HCT116 (cell line): ENCODE measurements around the gene CDA. TPM values are rescaled to one million over a fixed set of nuclear protein-coding genes. Genes with fewer than 3 reads are reported as not detected.

ENCODE experiments used
- ATAC-seq: fragments of 200-7000 bp; cut with Tn5 transposase; 2 replicates; pipeline ENCODE4 v1.9.1; 2020; ENCODE audit warnings: mild to moderate bottlenecking, moderate library complexity
- BruUV-seq: library from RNA; stranded (reverse); fragments of 400-500 nt; replicated peaks from 2 replicates; lab custom pipeline; 2021; lab: Mats Ljungman, UMichigan
- CTCF ChIA-PET: fragments of 300-600 bp; sonication (Branson Sonifier 250); formaldehyde crosslinking; loops from one replicate; lab custom pipeline; 2021; ENCODE audit warnings: antibody characterized with exemption; lab: Charles Lee
- POLR2A ChIA-PET: fragments of 300-600, 350-600 bp; sonication (Branson Sonifier 250); formaldehyde crosslinking; loops from one replicate; lab custom pipeline; 2021; ENCODE audit warnings: antibody characterized with exemption; lab: Charles Lee
- RAD21 ChIA-PET, 2 experiments: fragments of 300-600 bp; sonication (Branson Sonifier 250); formaldehyde crosslinking; loops; one replicate each; lab custom pipeline; 2023; ENCODE audit warnings: low total read pairs in 2 of 2; ENCODE audit not compliant: uncharacterized antibody in 2 of 2, unreplicated experiment in 2 of 2, low non-redundant PET in 1 of 2; lab: Charles Lee
- DNase-seq: peaks from one replicate; pipeline ENCODE4 v3.0.0-alpha.2; 2010; ENCODE audit warnings: low read depth, low spot score
- H2AFZ ChIP-seq: fragments of 200-600 bp; shearing (Covaris generic), sonication (generic); 2 replicates; pipeline ENCODE4 v1.6.1; 2017; ENCODE audit warnings: low read depth, mixed run types, mixed read lengths, antibody characterized with exemption, low read length; ENCODE audit not compliant: poor library complexity, severe bottlenecking
- H3K27ac ChIP-seq: 2 replicates; pipeline ENCODE4 v1.5.1; 2012; ENCODE audit warnings: low read depth, low read length
- H3K27me3 ChIP-seq: fragments of 200-600 bp; sonication (generic); 2 replicates; pipeline ENCODE4 v1.6.1; 2016; ENCODE audit warnings: mixed run types, low read length, mixed read lengths; ENCODE audit not compliant: insufficient read depth
- H3K36me3 ChIP-seq, 2 experiments: fragments of 200-500 bp in 1 of 2; fragments of 200-600 bp in 1 of 2; sonication (Bioruptor generic) in 1 of 2; sonication (generic) in 1 of 2; 2 replicates each; pipeline versions ENCODE4 v1.5.1 to v1.6.1; 2014 to 2016; ENCODE audit warnings: low read length in 2 of 2, inconsistent platforms in 1 of 2, mixed read lengths in 1 of 2, mixed run types in 1 of 2; ENCODE audit not compliant: insufficient read depth in 2 of 2, control insufficient read depth in 1 of 2
- H3K4me1 ChIP-seq, 2 experiments: fragments of 200-600 bp in 1 of 2; sonication (generic) in 1 of 2; 2 replicates each; pipeline versions ENCODE4 v1.5.1 to v1.6.1; 2012 to 2017; ENCODE audit warnings: low read length in 2 of 2, inconsistent platforms in 1 of 2, mild to moderate bottlenecking in 1 of 2, mixed read lengths in 1 of 2, mixed run types in 1 of 2, moderate library complexity in 1 of 2; ENCODE audit not compliant: insufficient read depth in 2 of 2, control insufficient read depth in 1 of 2
- H3K4me2 ChIP-seq: fragments of 200-600 bp; sonication (generic); 2 replicates; pipeline ENCODE4 v1.6.1; 2017; ENCODE audit warnings: mixed run types, low read length, mixed read lengths
- H3K4me3 ChIP-seq, 2 experiments: fragments of 200-600 bp in 1 of 2; sonication (generic) in 1 of 2; replicated peaks in 1 of 2; 2 replicates each; pipeline ENCODE4 v1.5.1; 2011 to 2016; ENCODE audit warnings: low read length in 2 of 2, control low read depth in 1 of 2, low read depth in 1 of 2, mild to moderate bottlenecking in 1 of 2, mixed read lengths in 1 of 2, mixed run types in 1 of 2
- H3K79me2 ChIP-seq: fragments of 200-600 bp; sonication (generic); 2 replicates; pipeline ENCODE4 v1.6.1; 2017; ENCODE audit warnings: mild to moderate bottlenecking, mixed run types, low read length, moderate library complexity, mixed read lengths; ENCODE audit not compliant: insufficient read depth
- H3K9ac ChIP-seq: fragments of 200-600 bp; sonication (generic); 2 replicates; pipeline ENCODE4 v1.6.1; 2016; ENCODE audit warnings: low read length, mixed read lengths
- H3K9me2 ChIP-seq: fragments of 200-600 bp; sonication (generic), shearing (Covaris generic); 2 replicates; pipeline ENCODE4 v1.6.1; 2017; ENCODE audit warnings: mixed run types, mild to moderate bottlenecking, moderate library complexity; ENCODE audit not compliant: insufficient read depth
- H3K9me3 ChIP-seq, 2 experiments: fragments of 200-500 bp in 1 of 2; fragments of 200-600 bp in 1 of 2; sonication (Bioruptor generic) in 1 of 2; sonication (generic) in 1 of 2; 2 replicates each; pipeline ENCODE4 v1.6.1; 2014 to 2017; ENCODE audit warnings: low read length in 2 of 2, mixed read lengths in 2 of 2, inconsistent platforms in 1 of 2, low read depth in 1 of 2, mild to moderate bottlenecking in 1 of 2, mixed run types in 1 of 2, moderate library complexity in 1 of 2; ENCODE audit not compliant: control insufficient read depth in 1 of 2, insufficient read depth in 1 of 2
- H4K20me1 ChIP-seq: fragments of 200-600 bp; sonication (generic), shearing (Covaris generic); 2 replicates; pipeline ENCODE4 v1.6.1; 2017; ENCODE audit warnings: mixed run types, mild to moderate bottlenecking, moderate library complexity; ENCODE audit not compliant: insufficient read depth
- ELF1 ChIP-seq: IDR thresholded peaks from 2 replicates; pipeline ENCODE4 v1.6.1; 2012; ENCODE audit warnings: low read depth, borderline replicate concordance
- EZH2phosphoT487 ChIP-seq: fragments of 200-600 bp; IDR thresholded peaks from 2 replicates; pipeline ENCODE4 v1.6.1; 2018; ENCODE audit warnings: antibody characterized with exemption, borderline replicate concordance
- FOSL1 ChIP-seq: IDR thresholded peaks from 2 replicates; pipeline ENCODE4 v1.6.1; 2012; ENCODE audit warnings: low read depth
- MAX ChIP-seq: IDR thresholded peaks from 2 replicates; pipeline ENCODE4 v1.6.1; 2012
- SIN3A ChIP-seq: IDR thresholded peaks from 2 replicates; pipeline ENCODE4 v1.6.1; 2012; ENCODE audit warnings: low read depth
- SRF ChIP-seq: IDR thresholded peaks from 2 replicates; pipeline ENCODE4 v1.6.1; 2012; ENCODE audit warnings: low read depth
- YY1 ChIP-seq: IDR thresholded peaks from 2 replicates; pipeline ENCODE4 v1.6.1; 2011; ENCODE audit warnings: low read length, low read depth, moderate library complexity, mild to moderate bottlenecking; ENCODE audit not compliant: insufficient replicate concordance; ENCODE audit errors: extremely low read depth
- ZBTB33 ChIP-seq: IDR thresholded peaks from 2 replicates; pipeline ENCODE4 v1.6.1; 2011; ENCODE audit warnings: mild to moderate bottlenecking, low read length, moderate library complexity; ENCODE audit not compliant: insufficient replicate concordance; ENCODE audit errors: extremely low read depth
- ZFX ChIP-seq: fragments of 450-650 bp; IDR thresholded peaks from 2 replicates; pipeline ENCODE4 v1.6.1; 2017
- intact Hi-C: fragments of 100-400 bp; cut with micrococcal nuclease; formaldehyde crosslinking; loops from 2 replicates; pipeline ENCODE4 v1.10.0; 2022
- total RNA-seq: library from RNA; stranded (reverse); gene quantifications from one replicate; pipeline ENCODE4 v1.2.1, GENCODE V29; 2021; ENCODE audit not compliant: unreplicated experiment

The CDA gene
- total RNA-seq, 1 experiment from 2014 or later = 28.6 TPM

- H3K79me2 ChIP-seq = no peaks in the 10 kb centered on the region
- TF ChIP-seq ELF1 = no peak
- TF ChIP-seq, all 23 proteins: peak for 0
- no peaks in the 10 kb centered on the region for H3K27me3 ChIP-seq
- CTCF ChIA-PET = interaction anchor here (2.0 to 2.5 kb wide), 2 partner anchors 15 to 23 kb away, joined by 6 to 8 read pairs; no protein-coding TSS in a partner anchor
- H3K9ac ChIP-seq = peak overlapping the region; percentile 77
- H3K4me3 ChIP-seq = peak overlapping the region in 1 of 2 experiments; percentile 71; a peak in 2 of 4 replicates
- TSS peak; percentile 54 for BruUV-seq
- POLR2A ChIA-PET = interaction anchor here (0.7 kb wide), 1 partner anchor 28 kb away, joined by 3 read pairs; no protein-coding TSS in a partner anchor
- no peaks in the 10 kb centered on the region for H3K36me3 ChIP-seq
- RAD21 ChIA-PET = interaction anchor here in 1 of 2 experiments (0.7 kb wide), 1 partner anchor 15 kb away, joined by 3 read pairs; no protein-coding TSS in a partner anchor
- no peak overlapping the region for H3K27ac ChIP-seq
- H3K4me2 ChIP-seq = peak overlapping the region; percentile 99
- DNase-seq = no peak
- intact Hi-C loops = no loop called here
- H3K9me3 ChIP-seq = no peaks in the 10 kb centered on the region
- no peaks in the 10 kb centered on the region for H3K9me2 ChIP-seq
- peaks cover 23 to 40% of the 10 kb centered on the region in 2 experiments for H3K4me1 ChIP-seq
- H2AFZ ChIP-seq = no peak overlapping the region
- ATAC-seq = no peak
- H4K20me1 ChIP-seq = no peaks in the 10 kb centered on the region
These were observed 1.4 kb downstream of the CDA start for GRCh38 chr1:20590306-20590777.

- no peak for TF ChIP-seq ZFX
- TF ChIP-seq YY1 = no peak
- TF ChIP-seq FOSL1 = no peak
- TF ChIP-seq SIN3A = no peak
- TF ChIP-seq SRF = no peak
- no peak for TF ChIP-seq MAX
- no peak for TF ChIP-seq EZH2phosphoT487
- TF ChIP-seq ZBTB33 = no peak
- Histone ChIP-seq H3K27me3 (no peaks in the 10 kb centered on the region), H3K27ac (no peak overlapping the region), H2AFZ (no peak overlapping the region), H3K4me2 (no peak overlapping the region), H3K4me3 (no peak overlapping the region), H3K36me3 (no peaks in the 10 kb centered on the region), H3K9ac (no peak overlapping the region), H3K9me2 (no peaks in the 10 kb centered on the region), H3K9me3 (no peaks in the 10 kb centered on the region), H4K20me1 (no peaks in the 10 kb centered on the region), H3K4me1 (peaks cover 11 to 20% of the 10 kb centered on the region in 2 experiments), H3K79me2 (no peaks in the 10 kb centered on the region)
- no TSS peak for BruUV-seq
- ATAC-seq = no peak
- CTCF ChIA-PET = no interaction called here
- intact Hi-C loops = no loop called here
- DNase-seq = no peak
- RAD21 ChIA-PET = interaction anchor here in 1 of 2 experiments (1.2 kb wide), 1 partner anchor 40 kb away, joined by 4 read pairs; no protein-coding TSS in a partner anchor
- POLR2A ChIA-PET = no interaction called here
These were observed 4.9 kb downstream of the CDA start for GRCh38 chr1:20593756-20594155.
